ENCODE measurements around the gene ZNF813. TPM values are rescaled to one million over a fixed set of nuclear protein-coding genes. Genes with fewer than 3 reads are reported as not detected.

The ZNF813 gene
- total RNA-seq, 5 donors from 2014 or later (not counting 1 experiment from before 2014, with no cell fraction given), result 4.4 to 7.6 (median 6.6) TPM

DNA sequence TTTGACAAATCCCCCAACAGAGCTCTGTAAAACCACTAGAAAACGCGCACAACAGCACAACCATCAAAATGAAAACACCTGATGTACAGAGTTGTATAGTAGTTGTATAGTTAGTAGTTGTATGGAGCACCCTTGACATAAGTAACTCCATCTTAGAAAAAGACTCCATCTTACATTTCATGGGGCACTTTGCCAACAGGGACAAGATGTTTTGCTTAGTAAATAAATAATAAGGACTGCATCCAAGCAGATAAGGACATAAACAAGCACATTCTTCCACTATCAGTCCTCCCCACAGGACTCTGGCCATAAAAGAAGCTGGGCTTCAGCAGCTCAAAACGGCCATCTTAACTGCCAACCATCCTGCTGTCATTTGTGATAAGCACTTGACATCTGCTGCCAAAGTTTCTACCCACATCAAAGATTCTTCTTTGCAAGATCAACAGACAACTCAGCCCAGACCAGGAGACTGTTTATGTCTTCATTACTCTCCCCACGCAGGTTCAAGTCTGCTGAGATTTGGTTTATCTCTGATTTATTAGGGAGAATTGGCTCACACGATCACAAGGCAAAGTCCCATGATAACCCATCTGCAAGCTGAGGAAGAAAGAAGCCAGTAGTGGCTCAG lies 49.7 kb downstream of the ZNF813 start:
- no peak overlapping the region for H3K27ac ChIP-seq (ENCODE audit: low read length)
- H3K36me3 ChIP-seq (ENCODE audit: control insufficient read depth in 2 of 2, extremely low read depth in 1 of 2, insufficient read depth in 1 of 2, low read length in 1 of 2), result no peaks in the 10 kb centered on the region
- POLR2A ChIA-PET, result interaction anchor here in 1 of 2 donors (0.6 kb wide), 1 partner anchor 209 kb away, joined by 8 read pairs; no protein-coding TSS in a partner anchor
- no peaks in the 10 kb centered on the region for H3K9me3 ChIP-seq
- peaks cover 2 to 19% of the 10 kb centered on the region in 2 experiments for H3K4me1 ChIP-seq (ENCODE audit: control insufficient read depth in 1 of 2, extremely low read depth in 1 of 2, insufficient read depth in 2 of 2, low read length in 2 of 2)
- H3K4me3 ChIP-seq (ENCODE audit: control insufficient read depth in 1 of 2, extremely low read depth in 1 of 2, low read length in 1 of 2), result no peak overlapping the region
- DNase-seq (no peak), ATAC-seq (replicated peaks in 1 of 4) (no peak)
- H3K9me3 Mint-ChIP-seq, result peaks cover 9 to 18% (median 9%) of the 10 kb centered on the region in 3 donors
- 25% methylated on average over 2 of the region's 5 CpGs for WGBS (ENCODE audit: insufficient coverage)
- H3K27ac Mint-ChIP-seq, result no peak overlapping the region
- H3K27me3 ChIP-seq (replicated peaks in 1 of 2; ENCODE audit: control insufficient read depth in 2 of 2, extremely low read depth in 1 of 2, insufficient read depth in 2 of 2, low read length in 1 of 2), result no peaks in the 10 kb centered on the region
- H3K4me3 Mint-ChIP-seq, result no peak overlapping the region
- CTCF ChIA-PET, result no interaction called here
- H3K4me1 Mint-ChIP-seq, result peaks cover 14 to 16% (median 15%) of the 10 kb centered on the region in 3 donors
- peaks cover 2% of the 10 kb centered on the region for H3K36me3 Mint-ChIP-seq
- no peaks in the 10 kb centered on the region for H3K27me3 Mint-ChIP-seq

DNA sequence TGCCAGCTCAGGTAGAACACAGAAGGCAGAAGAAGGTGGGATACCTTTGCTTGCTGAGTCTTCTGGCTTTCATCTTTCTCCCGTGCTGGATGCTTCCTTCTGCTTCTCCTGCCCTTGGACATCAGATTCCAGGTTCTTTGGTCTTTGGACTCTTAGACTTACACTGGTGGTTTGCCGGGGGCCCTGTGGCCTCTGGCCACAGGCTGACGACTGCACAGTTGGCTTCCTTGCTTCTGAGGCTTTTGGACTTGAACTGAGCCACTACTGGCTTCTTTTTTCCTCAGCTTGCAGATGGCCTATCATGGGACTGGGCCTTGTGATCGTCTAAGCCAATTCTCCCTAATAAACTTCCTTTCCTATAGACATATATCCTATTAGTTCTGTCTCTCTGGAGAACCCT lies 50.6 kb downstream of the ZNF813 start:
- Histone ChIP-seq H3K4me1 (ENCODE audit: control insufficient read depth in 1 of 2, extremely low read depth in 1 of 2, insufficient read depth in 2 of 2, low read length in 2 of 2) (peaks cover 2 to 19% of the 10 kb centered on the region in 2 experiments), H3K9me3 (no peaks in the 10 kb centered on the region), H3K4me3 (ENCODE audit: control insufficient read depth in 1 of 2, extremely low read depth in 1 of 2, low read length in 1 of 2) (no peak overlapping the region), H3K27me3 (replicated peaks in 1 of 2; ENCODE audit: control insufficient read depth in 2 of 2, extremely low read depth in 1 of 2, insufficient read depth in 2 of 2, low read length in 1 of 2) (no peaks in the 10 kb centered on the region), H3K36me3 (ENCODE audit: control insufficient read depth in 2 of 2, extremely low read depth in 1 of 2, insufficient read depth in 1 of 2, low read length in 1 of 2) (no peaks in the 10 kb centered on the region), H3K27ac (ENCODE audit: low read length) (no peak overlapping the region)
- ChIA-PET CTCF (no interaction called here), POLR2A (no interaction called here)
- ATAC-seq (replicated peaks in 1 of 4) (no peak), DNase-seq (no peak)
- no peak overlapping the region for H3K4me3 Mint-ChIP-seq
- H3K27ac Mint-ChIP-seq, result no peak overlapping the region
- H3K4me1 Mint-ChIP-seq, result peaks cover 14 to 22% (median 20%) of the 10 kb centered on the region in 3 donors
- no peaks in the 10 kb centered on the region for H3K27me3 Mint-ChIP-seq
- H3K9me3 Mint-ChIP-seq, result peaks cover 9 to 22% (median 9%) of the 10 kb centered on the region in 3 donors
- 83% methylated on average over 4 of the region's 4 CpGs for WGBS (ENCODE audit: insufficient coverage)
- peaks cover 7% of the 10 kb centered on the region for H3K36me3 Mint-ChIP-seq

DNA sequence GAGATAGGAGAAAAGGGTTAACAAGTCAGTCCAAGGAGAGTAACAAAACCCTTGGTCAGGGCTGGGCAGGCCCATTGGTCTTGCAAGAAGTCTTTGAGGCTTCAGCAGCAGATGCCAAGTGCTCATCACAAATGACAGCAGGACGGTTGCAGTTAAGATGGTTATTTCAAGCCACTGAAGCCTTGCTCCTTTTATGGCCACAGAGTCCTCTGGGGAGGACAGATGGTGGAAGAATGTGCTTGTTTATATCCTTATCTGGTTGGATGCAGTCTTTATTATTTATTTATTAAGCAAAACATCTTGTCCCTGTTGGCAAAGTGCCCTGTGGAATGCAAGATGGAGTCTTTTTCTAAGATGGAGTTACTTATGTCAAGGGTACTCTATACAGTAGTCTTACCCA lies 51.2 kb downstream of the ZNF813 start:
- H3K4me1 ChIP-seq (ENCODE audit: control insufficient read depth in 1 of 2, extremely low read depth in 1 of 2, insufficient read depth in 2 of 2, low read length in 2 of 2), result peaks cover 2 to 19% of the 10 kb centered on the region in 2 experiments
- no peak for DNase-seq
- ChIA-PET POLR2A (no interaction called here), CTCF (no interaction called here)
- 17% methylated on average over 1 of the region's 1 CpG for WGBS (ENCODE audit: insufficient coverage)
- no peak for ATAC-seq (replicated peaks in 1 of 4)
- no peak overlapping the region for H3K27ac ChIP-seq (ENCODE audit: low read length)
- H3K9me3 ChIP-seq, result no peaks in the 10 kb centered on the region
- peaks cover 14 to 22% (median 20%) of the 10 kb centered on the region in 3 donors for H3K4me1 Mint-ChIP-seq
- no peaks in the 10 kb centered on the region for H3K36me3 ChIP-seq (ENCODE audit: control insufficient read depth in 2 of 2, extremely low read depth in 1 of 2, insufficient read depth in 1 of 2, low read length in 1 of 2)
- no peaks in the 10 kb centered on the region for H3K27me3 Mint-ChIP-seq
- H3K27ac Mint-ChIP-seq, result no peak overlapping the region
- H3K4me3 ChIP-seq (ENCODE audit: control insufficient read depth in 1 of 2, extremely low read depth in 1 of 2, low read length in 1 of 2), result no peak overlapping the region
- H3K4me3 Mint-ChIP-seq, result peak overlapping the region in 2 of 3 donors; percentile 6 to 29
- no peaks in the 10 kb centered on the region for H3K27me3 ChIP-seq (replicated peaks in 1 of 2; ENCODE audit: control insufficient read depth in 2 of 2, extremely low read depth in 1 of 2, insufficient read depth in 2 of 2, low read length in 1 of 2)
- H3K36me3 Mint-ChIP-seq, result peaks cover 12% of the 10 kb centered on the region
- peaks cover 9 to 22% (median 9%) of the 10 kb centered on the region in 3 donors for H3K9me3 Mint-ChIP-seq

DNA sequence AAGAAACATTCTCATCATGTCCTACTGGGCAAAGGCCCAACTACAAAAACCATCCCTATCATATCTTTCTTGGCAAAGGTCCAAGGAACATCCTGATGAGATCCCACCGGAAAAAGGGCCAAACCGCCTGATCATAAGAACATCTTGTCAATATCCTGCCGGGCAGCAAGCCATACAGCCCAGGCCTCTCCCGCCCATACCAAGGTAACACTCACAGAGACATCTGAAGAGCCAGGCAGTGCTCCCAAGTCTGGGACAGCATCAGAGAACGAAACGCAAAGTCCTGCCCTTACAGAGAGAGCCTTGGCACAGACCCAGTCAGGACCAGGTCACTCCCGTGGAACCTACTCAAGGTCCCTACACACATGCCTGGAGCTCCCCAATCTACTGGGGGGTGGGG lies 51.9 kb downstream of the ZNF813 start:
- POLR2A ChIA-PET, result no interaction called here
- H3K27me3 Mint-ChIP-seq, result no peaks in the 10 kb centered on the region
- H3K9me3 ChIP-seq, result no peaks in the 10 kb centered on the region
- H3K27ac ChIP-seq (ENCODE audit: low read length), result no peak overlapping the region
- CTCF ChIA-PET, result no interaction called here
- no peaks in the 10 kb centered on the region for H3K36me3 ChIP-seq (ENCODE audit: control insufficient read depth in 2 of 2, extremely low read depth in 1 of 2, insufficient read depth in 1 of 2, low read length in 1 of 2)
- ATAC-seq (replicated peaks in 1 of 4), result no peak
- no peak overlapping the region for H3K4me3 ChIP-seq (ENCODE audit: control insufficient read depth in 1 of 2, extremely low read depth in 1 of 2, low read length in 1 of 2)
- peaks cover 14 to 22% (median 20%) of the 10 kb centered on the region in 3 donors for H3K4me1 Mint-ChIP-seq
- no peak for DNase-seq
- H3K27ac Mint-ChIP-seq, result no peak overlapping the region
- H3K9me3 Mint-ChIP-seq, result peaks cover 9 to 22% (median 9%) of the 10 kb centered on the region in 3 donors
- no peaks in the 10 kb centered on the region for H3K27me3 ChIP-seq (replicated peaks in 1 of 2; ENCODE audit: control insufficient read depth in 2 of 2, extremely low read depth in 1 of 2, insufficient read depth in 2 of 2, low read length in 1 of 2)
- H3K36me3 Mint-ChIP-seq, result peaks cover 17% of the 10 kb centered on the region
- peak overlapping the region; percentile 28 to 41 (median 29) for H3K4me3 Mint-ChIP-seq
- WGBS (ENCODE audit: insufficient coverage), result 97% methylated on average over 6 of the region's 7 CpGs
- peaks cover 2 to 19% of the 10 kb centered on the region in 2 experiments for H3K4me1 ChIP-seq (ENCODE audit: control insufficient read depth in 1 of 2, extremely low read depth in 1 of 2, insufficient read depth in 2 of 2, low read length in 2 of 2)

DNA sequence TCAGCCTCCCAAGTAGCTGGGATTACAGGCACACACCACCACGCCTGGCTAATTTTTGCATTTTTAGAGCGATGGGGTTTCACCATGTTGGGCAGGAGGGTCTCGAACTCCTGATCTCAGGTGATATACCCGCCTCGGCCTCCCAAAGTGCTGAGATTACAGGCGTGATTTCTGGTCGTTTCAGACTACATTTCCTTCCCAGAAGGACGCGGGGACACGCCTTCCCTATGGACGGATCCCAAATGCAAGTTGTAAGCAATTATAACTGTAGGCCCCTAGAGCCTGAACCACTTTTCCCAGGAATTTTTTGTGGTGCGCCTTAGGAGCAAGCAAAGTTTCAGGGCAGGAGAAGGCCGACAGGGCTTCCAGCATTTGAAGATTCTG lies 52.6 kb downstream of the ZNF813 start:
- POLR2A ChIA-PET, result no interaction called here

DNA sequence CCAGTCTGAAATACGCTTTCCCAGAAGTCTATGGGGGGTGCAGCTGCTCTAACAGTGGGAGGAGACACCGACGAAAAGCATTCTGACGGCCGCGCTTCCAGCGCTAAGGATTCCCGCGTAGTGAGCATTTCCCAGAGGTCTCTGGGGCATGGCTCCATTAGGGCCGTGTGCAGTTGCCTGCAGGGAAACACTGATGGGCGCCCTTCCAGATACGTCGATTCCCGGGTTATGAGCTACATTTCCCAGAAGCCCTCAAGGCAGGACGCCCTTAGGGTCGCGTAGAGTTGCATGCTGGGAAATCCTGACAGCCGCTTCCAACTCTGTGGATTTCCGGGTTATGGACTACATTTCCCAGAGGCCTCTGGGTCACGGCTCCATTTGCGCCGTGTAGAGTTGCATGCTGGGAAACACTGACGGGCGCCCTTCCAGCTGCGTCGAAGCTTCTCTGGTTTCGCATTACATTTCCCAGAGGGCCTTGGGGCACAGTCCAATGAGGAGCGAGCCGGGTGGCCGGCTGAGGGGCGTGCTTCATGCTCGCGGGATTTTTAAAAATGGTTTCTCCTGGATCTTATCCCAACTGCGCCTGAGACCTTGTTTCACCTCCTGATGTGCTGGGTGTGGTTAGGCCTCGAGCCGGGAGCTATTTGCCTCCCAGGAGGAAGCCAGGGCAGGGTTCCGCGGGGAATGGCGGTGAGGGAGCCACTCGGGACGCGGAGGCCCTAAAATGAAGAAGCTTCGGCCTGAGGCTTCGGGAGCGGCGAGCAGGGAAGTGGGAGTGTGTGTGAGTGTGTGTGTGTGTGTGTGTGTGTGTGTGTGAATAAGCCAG lies 53.2 kb downstream of the ZNF813 start:
- H3K27ac Mint-ChIP-seq, result peak overlapping the region; percentile 76 to 93
- ChIA-PET CTCF (interaction anchor here (0.5 to 1.0 kb wide), 2 partner anchors 325 to 528 kb away, joined by 4 to 11 read pairs; no protein-coding TSS in a partner anchor), POLR2A (no interaction called here)
- H3K4me1 Mint-ChIP-seq, result peaks cover 14 to 22% (median 20%) of the 10 kb centered on the region in 3 donors
- no peaks in the 10 kb centered on the region for H3K27me3 ChIP-seq (replicated peaks in 1 of 2; ENCODE audit: control insufficient read depth in 2 of 2, extremely low read depth in 1 of 2, insufficient read depth in 2 of 2, low read length in 1 of 2)
- WGBS (ENCODE audit: insufficient coverage), result 2% methylated on average over 42 of the region's 46 CpGs
- H3K36me3 Mint-ChIP-seq, result peaks cover 26% of the 10 kb centered on the region
- peak overlapping the region; percentile 68 to 73 for H3K4me3 ChIP-seq (ENCODE audit: control insufficient read depth in 1 of 2, extremely low read depth in 1 of 2, low read length in 1 of 2)
- ATAC-seq (replicated peaks in 1 of 4), result peak; percentile 98 to 100 (median 99)
- H3K27me3 Mint-ChIP-seq, result no peaks in the 10 kb centered on the region
- peak overlapping the region; percentile 92 to 99 (median 98) for H3K4me3 Mint-ChIP-seq
- H3K27ac ChIP-seq (ENCODE audit: low read length), result peak overlapping the region; percentile 79
- H3K9me3 Mint-ChIP-seq, result peaks cover 9 to 28% (median 9%) of the 10 kb centered on the region in 3 donors
- H3K9me3 ChIP-seq, result no peaks in the 10 kb centered on the region
- H3K4me1 ChIP-seq (ENCODE audit: control insufficient read depth in 1 of 2, extremely low read depth in 1 of 2, insufficient read depth in 2 of 2, low read length in 2 of 2), result peaks cover 2 to 19% of the 10 kb centered on the region in 2 experiments
- no peaks in the 10 kb centered on the region for H3K36me3 ChIP-seq (ENCODE audit: control insufficient read depth in 2 of 2, extremely low read depth in 1 of 2, insufficient read depth in 1 of 2, low read length in 1 of 2)
- DNase-seq, result peak; percentile 75 to 95 (median 87)

More for the DNA sequence above, 52.6 kb downstream of the ZNF813 start:
- Mint-ChIP-seq H3K4me3 (peak overlapping the region; percentile 92 to 99 (median 98)), H3K4me1 (peaks cover 14 to 22% (median 20%) of the 10 kb centered on the region in 3 donors), H3K9me3 (peaks cover 9 to 22% (median 9%) of the 10 kb centered on the region in 3 donors), H3K27ac (peak overlapping the region; percentile 76 to 93), H3K36me3 (peaks cover 20% of the 10 kb centered on the region), H3K27me3 (no peaks in the 10 kb centered on the region)
- peak overlapping the region; percentile 68 to 73 for H3K4me3 ChIP-seq (ENCODE audit: control insufficient read depth in 1 of 2, extremely low read depth in 1 of 2, low read length in 1 of 2)
- 93% methylated on average over 7 of the region's 13 CpGs for WGBS (ENCODE audit: insufficient coverage)
- H3K9me3 ChIP-seq, result no peaks in the 10 kb centered on the region
- no peaks in the 10 kb centered on the region for H3K36me3 ChIP-seq (ENCODE audit: control insufficient read depth in 2 of 2, extremely low read depth in 1 of 2, insufficient read depth in 1 of 2, low read length in 1 of 2)
- peaks cover 2 to 19% of the 10 kb centered on the region in 2 experiments for H3K4me1 ChIP-seq (ENCODE audit: control insufficient read depth in 1 of 2, extremely low read depth in 1 of 2, insufficient read depth in 2 of 2, low read length in 2 of 2)
- DNase-seq (no peak), ATAC-seq (replicated peaks in 1 of 4) (no peak)
- CTCF ChIA-PET, result interaction anchor here (0.5 to 1.0 kb wide), 2 partner anchors 325 to 527 kb away, joined by 4 to 11 read pairs; no protein-coding TSS in a partner anchor
- peak overlapping the region; percentile 79 for H3K27ac ChIP-seq (ENCODE audit: low read length)
- H3K27me3 ChIP-seq (replicated peaks in 1 of 2; ENCODE audit: control insufficient read depth in 2 of 2, extremely low read depth in 1 of 2, insufficient read depth in 2 of 2, low read length in 1 of 2), result no peaks in the 10 kb centered on the region

All from T-cell (primary cell).